Ramos (cell line): Measurements from ENCODE around the gene YIPF2.

ENCODE experiments used
- in situ Hi-C: fragments of 300-500 bp; cut with MboI; formaldehyde crosslinking; loops from one replicate; pipeline ENCODE4 v1.14.3; 2022; ENCODE audit warnings: low sequenced_read_pairs; ENCODE audit not compliant: unreplicated experiment

Gene YIPF2

DNA sequence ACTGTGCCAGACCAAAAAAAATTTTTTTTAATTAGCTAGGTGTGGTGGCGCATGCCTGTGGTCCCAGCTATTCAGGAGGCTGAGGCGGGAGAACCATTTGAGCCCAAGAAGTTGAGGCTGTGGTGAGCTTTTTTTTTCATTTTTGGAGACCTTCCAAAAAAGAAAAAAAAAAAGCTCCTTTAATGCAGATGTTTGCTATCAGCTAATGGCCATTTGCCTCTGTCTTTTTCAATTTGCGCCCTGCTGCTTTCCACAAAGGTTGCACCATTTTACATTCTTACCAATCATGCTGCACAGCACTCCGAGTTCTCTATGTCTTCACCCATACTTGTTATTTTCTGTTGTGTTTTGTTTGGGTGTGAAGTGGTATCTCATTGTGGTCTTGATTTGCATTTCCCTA, 16.8 kb upstream of the YIPF2 start:
- in situ Hi-C loops = no loop called here

DNA sequence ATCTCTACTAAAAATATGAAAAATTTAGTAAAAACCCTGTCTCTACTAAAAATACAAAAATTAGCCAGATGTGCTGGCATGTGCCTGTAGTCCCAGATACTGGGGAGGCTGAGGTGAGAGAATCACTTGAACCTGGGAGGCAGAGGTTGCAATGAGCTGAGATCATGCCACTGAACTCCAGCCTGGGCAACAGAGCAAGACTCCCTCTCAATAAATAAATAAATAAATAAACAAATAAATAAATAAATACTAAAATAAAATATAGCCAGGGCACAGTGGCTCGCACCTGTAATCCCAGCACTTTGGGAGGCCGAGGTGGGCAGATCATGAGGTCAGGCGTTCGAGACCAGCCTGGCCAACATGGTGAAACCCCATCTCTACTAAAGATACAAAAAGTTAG, 15.0 kb upstream of the YIPF2 start:
- in situ Hi-C loops = loop anchor here (5.0 kb wide), 1 partner anchor 39 kb away; no protein-coding TSS in a partner anchor

DNA sequence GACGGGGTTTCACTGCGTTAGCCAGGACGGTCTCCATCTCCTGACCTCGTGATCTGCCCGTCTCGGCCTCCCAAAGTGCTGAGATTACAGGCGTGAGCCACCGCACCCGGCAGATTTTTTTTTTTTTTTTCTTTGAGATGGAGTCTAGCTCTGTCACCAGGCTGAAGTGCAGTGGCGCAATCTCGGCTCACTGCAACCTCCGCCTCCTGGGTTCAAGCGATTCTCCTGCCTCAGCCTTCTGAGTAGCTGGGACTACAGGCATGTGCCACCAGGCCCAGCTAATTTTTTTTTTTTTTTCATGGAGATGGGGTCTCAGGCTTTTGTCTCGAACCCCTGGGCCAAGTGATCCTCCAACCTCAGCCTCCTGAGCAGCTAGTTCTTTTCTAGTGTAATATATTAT, 13.2 kb upstream of the YIPF2 start:
- in situ Hi-C loops = loop anchor here (5.0 kb wide), 1 partner anchor 41 kb away; no protein-coding TSS in a partner anchor

DNA sequence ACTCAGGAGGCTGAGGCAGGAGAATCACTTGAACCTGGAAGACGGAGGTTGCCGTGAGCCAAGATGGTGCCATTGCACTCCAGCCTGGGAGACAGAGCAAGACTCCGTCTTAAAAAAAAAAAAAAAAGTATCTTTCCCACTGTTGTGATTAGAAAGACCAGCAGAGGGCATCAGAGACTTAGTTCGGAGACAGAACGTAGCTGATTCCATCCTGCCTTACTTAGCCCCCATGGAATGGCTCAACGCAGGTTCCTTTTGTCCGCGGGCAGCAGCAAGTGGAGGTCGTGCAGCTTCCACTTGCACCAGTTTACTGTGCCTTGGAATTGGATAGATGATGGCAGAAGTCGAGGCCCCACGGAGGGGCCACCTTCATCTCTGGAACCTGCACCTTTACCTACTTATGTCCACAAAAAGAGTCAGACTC, 8.2 kb upstream of the YIPF2 start:
- in situ Hi-C loops = loop anchor here (5.0 to 10.0 kb wide), 2 partner anchors 196 to 268 kb away; no protein-coding TSS in a partner anchor

DNA sequence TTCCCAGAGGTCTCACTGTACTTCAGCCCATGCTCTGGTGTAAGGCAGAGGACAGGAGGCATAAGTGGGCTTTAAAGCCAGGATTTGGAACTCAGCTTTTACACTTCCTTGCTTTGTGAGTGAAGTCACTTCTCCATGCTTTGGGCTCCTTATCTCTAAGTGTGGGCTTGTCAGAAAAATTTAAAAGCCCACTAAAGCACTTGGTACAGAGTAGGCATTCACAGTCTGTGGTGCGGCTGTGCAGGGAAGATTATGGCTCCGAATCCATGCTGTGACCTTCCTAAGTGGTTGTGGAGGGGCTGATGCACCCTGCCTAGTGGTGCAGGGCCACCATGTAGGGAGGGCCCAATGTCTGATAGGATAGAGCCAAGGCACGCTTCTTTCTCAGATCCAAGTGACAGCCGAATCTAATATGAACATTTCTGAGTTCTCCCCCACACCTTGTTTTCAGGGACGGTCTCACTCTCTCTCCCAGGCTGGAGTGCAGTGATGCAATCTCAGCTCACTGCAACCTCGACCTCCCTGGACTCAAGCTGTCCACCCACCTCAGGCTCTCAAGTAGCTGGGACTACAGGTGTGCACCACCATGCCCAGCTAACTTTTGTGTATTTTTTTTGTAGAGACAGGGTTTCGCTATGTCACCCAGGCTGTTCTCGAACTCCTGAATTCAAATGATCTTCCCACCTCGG, 7.1 kb upstream of the YIPF2 start:
- in situ Hi-C loops = loop anchor here (5.0 to 10.0 kb wide), 2 partner anchors 197 to 269 kb away; no protein-coding TSS in a partner anchor

DNA sequence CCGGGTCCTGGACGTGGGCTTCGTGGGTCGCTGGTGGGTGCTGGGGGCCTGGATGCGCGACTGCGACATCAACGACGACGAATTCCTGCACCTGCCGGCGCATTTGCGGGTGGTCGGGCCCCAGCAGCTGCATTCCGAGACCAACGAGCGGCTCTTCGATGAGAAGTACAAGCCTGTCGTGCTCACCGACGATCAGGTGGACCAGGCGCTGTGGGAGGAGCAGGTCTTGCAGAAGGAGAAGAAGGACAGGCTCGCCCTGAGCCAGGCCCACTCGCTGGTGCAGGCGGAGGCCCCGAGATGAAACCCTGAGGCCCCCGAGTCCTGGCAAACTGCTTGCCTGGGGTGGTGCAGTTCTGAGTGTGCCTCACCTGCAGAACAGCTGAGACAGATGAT, 959 bp upstream of the YIPF2 start:
- in situ Hi-C loops = no loop called here

DNA sequence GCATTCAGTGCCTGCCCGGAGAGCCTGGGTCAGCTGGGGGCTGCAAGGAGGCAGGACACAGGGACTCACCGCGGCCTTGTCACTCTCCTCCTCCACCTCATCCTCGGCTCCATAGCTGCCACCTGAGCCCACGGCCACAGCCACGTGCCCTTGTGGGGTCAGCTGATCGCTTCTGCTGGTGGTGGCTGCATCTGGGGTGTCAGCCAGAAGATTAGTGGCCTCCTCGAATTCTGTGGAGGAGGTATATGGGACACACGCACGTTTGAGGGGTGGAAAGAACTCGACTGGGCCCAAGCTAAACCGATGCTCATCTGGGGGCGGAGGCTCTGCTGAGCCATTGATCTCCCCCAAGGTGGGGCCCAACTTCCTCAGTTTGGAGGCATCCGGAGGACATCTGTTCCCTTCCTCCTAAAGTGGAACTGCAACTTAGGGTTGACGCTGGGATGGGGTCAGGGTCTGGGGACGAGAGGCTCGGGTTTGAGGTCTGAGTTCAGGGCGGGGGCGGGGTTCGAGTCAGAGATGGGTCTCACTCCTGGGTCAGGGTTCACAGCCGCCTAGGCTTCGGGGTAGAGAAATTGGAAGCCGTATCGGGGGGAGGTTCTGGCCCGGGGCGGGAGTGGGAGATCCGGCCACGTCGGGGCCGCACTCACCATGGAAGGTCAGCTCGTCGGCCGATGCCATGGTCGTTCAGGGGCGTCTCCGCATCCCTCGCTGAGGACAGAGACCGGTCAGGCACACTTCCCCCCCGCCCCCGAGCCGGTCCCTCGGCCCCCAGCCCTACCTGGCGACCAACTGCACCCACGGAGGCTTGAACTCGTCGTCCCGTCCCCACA, 493 bp downstream of the YIPF2 start:
- in situ Hi-C loops = no loop called here

DNA sequence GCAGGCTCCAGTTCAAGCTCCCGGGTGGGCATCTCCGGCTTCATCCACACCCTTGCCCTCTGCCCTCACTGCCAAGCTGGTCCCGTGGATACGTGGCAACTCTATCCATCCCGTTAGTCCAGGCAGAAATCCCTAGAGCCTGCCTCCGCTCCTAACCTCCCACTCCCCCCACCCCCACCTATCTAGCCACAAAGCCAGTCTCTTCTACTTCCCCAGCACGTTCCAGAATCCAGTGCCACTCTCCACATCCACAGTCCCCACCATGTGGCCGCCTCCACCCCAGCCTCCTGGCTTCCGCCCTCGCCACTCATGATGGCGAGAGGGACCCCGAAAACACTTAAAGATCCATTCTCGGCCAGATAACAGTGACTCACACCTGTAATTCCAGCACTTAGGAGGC, 3.8 kb downstream of the YIPF2 start:
- in situ Hi-C loops = no loop called here

DNA sequence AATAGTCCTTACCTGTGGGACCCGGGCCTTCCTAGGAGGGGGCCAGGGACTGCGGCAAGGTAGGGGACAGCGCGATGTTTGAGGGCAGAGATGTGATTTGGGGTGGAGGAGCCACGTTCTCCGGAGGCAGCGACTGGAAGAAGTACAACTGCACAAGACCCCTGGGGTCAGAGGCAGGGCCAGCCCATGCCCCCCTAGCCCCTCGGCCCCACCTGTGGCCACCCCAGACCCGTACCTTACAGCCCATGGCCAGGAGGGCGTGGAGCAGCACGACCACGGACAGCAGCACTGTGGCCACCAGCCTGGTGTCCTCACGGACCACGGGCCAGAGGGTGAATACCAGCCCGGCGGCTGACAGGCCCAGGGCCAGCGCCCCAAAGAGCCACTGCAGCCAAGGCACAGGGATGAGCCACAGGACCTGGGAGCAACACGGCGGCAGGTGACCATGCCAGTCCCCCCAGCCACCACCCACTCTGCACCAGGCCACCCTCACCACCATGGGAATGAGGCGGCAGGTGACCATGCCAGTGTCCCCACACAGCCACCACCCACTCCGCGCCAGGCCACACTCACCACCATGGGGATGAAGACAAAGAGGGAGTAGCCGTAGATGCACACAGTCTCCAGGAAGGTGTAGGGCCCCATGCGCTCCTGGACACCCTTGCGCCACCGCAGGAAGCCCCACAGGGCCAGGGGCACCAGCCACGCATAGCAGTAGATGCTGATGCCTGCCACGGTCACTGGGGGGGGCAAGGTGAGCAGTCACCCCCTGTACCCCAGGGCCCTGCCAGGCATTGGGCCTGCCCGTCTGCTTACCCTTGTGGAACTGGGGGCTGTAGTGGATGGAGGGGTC, 5.0 kb downstream of the YIPF2 start:
- in situ Hi-C loops = no loop called here

DNA sequence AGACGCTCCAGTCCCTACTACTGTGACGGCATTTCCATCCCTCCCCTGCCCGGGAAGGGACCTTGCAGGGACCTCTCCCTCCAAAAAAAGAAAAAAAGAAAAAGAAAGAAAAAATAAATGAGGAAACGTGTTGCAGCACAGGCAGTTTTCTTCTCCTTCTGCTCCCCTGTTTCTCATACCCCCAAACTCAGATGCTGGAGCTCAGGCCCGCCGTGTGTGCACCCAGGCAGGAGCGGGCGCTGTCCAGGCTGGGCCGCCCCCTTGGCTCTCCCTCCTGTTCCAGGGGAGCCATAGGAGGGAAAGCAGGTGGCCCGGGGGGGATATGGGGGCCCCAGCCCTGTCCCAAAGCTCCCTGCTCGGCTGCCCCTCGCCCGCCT, 5.8 kb downstream of the YIPF2 start:
- in situ Hi-C loops = no loop called here

DNA sequence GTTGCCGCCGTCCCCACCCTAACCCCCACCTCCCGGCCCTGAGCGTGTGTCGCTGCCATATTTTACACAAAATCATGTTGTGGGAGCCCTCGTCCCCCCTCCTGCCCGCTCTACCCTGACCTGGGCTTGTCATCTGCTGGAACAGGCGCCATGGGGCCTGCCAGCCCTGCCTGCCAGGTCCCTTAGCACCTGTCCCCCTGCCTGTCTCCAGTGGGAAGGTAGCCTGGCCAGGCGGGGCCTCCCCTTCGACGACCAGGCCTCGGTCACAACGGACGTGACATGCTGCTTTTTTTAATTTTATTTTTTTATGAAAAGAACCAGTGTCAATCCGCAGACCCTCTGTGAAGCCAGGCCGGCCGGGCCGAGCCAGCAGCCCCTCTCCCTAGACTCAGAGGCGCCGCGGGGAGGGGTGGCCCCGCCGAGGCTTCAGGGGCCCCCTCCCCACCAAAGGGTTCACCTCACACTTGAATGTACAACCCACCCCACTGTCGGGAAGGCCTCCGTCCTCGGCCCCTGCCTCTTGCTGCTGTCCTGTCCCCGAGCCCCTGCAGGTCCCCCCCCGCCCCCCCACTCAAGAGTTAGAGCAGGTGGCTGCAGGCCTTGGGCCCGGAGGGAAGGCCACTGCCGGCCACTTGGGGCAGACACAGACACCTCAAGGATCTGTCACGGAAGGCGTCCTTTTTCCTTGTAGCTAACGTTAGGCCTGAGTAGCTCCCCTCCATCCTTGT, 6.4 kb downstream of the YIPF2 start:
- in situ Hi-C loops = no loop called here

DNA sequence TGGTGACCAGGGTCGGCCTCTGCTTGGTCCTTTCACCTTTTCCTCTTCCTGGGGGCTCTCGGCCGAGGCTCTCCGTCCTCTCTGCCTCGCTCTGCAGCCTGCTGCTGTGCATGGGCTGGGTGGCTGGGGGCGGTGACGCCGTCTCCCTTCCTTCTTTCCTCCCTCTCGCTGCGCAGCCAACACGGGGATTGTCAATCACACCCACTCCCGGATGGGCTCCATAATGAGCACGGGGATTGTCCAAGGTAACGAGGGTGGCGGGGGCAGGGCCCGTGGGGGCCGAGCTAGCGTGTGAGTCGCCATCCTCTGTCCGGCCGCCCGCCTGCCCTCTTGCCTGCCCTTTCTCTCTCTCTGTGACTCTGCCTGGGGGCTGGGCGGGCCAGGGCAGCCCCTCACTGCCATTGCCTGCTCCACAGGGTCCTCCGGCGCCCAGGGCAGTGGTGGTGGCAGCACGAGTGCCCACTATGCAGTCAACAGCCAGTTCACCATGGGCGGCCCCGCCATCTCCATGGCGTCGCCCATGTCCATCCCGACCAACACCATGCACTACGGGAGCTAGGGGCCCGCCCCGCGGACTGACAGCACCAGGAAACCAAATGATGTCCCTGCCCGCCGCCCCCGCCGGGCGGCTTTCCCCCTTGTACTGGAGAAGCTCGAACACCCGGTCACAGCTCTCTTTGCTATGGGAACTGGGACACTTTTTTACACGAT, 7.1 kb downstream of the YIPF2 start:
- in situ Hi-C loops = no loop called here

DNA sequence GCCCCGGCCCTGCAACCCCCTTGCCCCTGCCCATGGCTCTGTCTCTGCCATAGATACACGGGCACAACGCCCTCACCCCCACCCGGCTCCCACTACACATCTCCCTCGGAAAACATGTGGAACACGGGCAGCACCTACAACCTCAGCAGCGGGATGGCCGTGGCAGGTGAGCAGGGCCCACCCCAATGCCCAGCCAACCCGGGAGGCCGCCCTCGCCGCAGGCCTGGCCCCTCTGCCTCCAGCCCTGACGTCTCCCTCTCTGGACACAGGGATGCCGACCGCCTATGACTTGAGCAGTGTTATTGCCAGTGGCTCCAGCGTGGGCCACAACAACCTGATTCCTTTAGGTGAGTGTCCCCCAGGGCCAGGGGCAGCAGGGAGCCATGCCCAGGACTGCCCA, 7.7 kb downstream of the YIPF2 start:
- in situ Hi-C loops = no loop called here

DNA sequence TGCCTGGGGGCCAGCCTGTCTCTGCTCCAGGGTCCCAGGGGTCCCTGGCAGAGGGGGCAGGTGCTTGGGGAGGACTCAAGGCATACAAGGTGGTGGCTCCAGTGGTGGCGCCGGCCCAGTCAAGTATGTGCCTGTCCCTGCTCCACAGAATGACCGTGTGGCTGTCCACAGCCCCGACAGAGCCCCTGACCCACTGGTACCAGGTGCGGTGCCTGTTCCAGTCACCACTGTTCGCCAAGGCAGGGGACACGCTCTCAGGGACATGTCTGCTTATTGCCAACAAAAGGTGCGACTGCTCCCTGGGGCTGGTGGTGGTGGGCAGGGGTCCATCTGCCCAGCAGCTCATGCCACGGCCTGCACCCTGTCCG, 8.2 kb downstream of the YIPF2 start:
- in situ Hi-C loops = no loop called here

DNA sequence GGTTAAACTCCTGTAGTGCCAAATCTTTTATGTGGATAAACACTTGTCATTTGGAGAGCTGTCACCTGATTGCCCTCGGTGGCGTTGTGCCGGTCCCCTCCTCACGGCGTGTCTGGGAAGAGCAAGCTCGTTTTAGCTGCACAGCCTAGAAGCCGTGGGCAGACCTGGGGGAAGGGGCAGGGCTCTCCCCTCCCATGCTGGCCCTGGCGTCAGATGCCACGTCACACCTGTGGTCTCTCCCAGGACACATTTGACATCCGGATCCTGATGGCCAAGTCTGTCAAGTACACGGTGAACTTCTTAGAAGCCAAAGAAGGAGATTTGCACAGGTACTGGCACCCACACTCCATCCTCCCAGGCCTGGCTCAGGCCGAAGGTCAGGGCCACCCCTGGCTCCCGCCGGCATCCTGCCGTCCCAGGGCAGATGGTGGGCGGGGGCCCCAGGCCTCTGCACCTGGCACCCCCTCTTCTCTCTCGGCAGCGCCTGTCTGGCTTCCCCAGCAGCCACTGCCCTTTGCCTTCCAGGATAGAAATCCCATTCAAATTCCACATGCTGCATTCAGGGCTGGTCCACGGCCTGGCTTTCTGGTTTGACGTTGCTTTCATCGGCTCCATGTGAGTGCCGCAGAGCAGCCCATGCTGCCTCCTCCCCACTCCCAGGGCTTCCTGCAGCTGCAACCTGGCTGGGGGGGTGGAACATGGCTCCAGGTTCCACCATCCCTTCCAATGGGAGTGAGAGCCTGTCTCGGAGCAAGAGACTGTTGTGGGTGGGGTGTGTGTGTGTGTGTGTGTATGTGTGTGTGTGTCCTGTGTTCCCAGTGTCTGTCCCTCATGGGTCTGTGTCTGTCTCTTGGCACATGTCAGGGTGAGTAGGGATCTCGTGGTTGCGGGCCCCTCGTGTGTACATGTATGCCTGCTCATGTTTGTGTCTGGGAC, 8.8 kb downstream of the YIPF2 start:
- in situ Hi-C loops = no loop called here

DNA sequence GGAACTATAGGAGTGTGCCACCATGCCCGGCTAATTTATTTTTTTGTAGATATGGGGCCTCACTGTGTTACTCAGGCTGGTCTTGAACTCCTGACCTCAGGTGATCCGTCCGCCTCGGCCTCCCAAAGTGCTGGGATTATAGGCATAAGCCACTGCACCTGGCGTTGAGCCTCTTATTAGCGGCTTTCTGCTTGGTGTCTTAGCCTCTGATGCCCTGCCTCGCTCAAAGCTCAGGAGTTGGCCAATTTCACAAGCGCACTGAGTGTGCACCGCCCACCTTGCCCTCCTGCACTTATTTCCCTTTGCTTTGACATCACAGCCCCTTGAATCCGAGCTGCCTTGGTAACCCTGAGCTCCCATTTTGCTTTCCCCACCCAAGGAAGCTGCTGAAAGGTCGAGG, 10.1 kb downstream of the YIPF2 start:
- in situ Hi-C loops = no loop called here

DNA sequence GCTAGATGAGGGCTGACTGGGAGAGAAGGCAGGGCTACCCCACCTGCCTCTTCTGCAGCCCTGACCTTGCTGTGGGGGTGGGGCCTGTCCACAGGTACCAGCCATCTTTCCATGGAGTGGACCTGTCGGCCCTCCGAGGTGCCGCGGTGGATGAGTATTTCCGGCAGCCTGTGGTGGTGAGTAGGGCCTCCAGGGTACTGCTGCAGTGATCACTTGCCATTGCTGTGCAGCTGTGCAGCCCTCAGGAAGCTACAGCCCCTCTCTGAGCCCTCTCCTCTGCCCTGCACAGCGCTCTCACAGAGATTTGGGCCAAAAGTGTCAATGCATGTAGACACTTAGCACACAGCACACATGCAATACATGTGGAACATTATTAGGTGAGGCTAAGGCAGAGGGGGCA, 11.8 kb downstream of the YIPF2 start:
- in situ Hi-C loops = no loop called here
